GM21723 (cell line): ENCODE measurements around the gene INPP5D.

ENCODE experiments used
- ATAC-seq: cut with Tn5 transposase; IDR thresholded peaks from one replicate; pipeline ENCODE4 v1.9.1; 2021; ENCODE audit warnings: mild to moderate bottlenecking, moderate library complexity; ENCODE audit not compliant: unreplicated experiment

The INPP5D gene

GRCh38 chr2:233201258-233202013 is 141.3 kb downstream of the INPP5D start:
- ATAC-seq, result no peak

- no peak for ATAC-seq
These were observed 142.4 kb downstream of the INPP5D start for GRCh38 chr2:233202531-233202944.

- ATAC-seq, result no peak
These were observed 142.9 kb downstream of the INPP5D start for GRCh38 chr2:233203060-233203459.

GRCh38 chr2:233204286-233204936 is 144.3 kb downstream of the INPP5D start:
- no peak for ATAC-seq

GRCh38 chr2:233208382-233209116 is 148.4 kb downstream of the INPP5D start:
- no peak for ATAC-seq

GRCh38 chr2:233209117-233209532 is 149.0 kb downstream of the INPP5D start:
- ATAC-seq, result no peak

- no peak for ATAC-seq
These were observed 149.5 kb downstream of the INPP5D start for GRCh38 chr2:233209533-233210171.

GRCh38 chr2:233210281-233210680 is 150.1 kb downstream of the INPP5D start:
- ATAC-seq, result no peak

GRCh38 chr2:233210843-233211547 is 150.9 kb downstream of the INPP5D start:
- no peak for ATAC-seq

GRCh38 chr2:233211548-233211895 is 151.4 kb downstream of the INPP5D start:
- no peak for ATAC-seq

- no peak for ATAC-seq
These were observed 152.9 kb downstream of the INPP5D start for GRCh38 chr2:233213011-233213410.

GRCh38 chr2:233213975-233214374 is 153.8 kb downstream of the INPP5D start:
- ATAC-seq, result no peak

GRCh38 chr2:233217892-233218377 is 157.8 kb downstream of the INPP5D start:
- no peak for ATAC-seq

- ATAC-seq, result no peak
These were observed 158.7 kb downstream of the INPP5D start for GRCh38 chr2:233218836-233219235.

- ATAC-seq, result no peak
These were observed 159.7 kb downstream of the INPP5D start for GRCh38 chr2:233219848-233220247.

GRCh38 chr2:233221378-233222063 is 161.4 kb downstream of the INPP5D start:
- ATAC-seq, result no peak

GRCh38 chr2:233223059-233223894 is 163.1 kb downstream of the INPP5D start:
- ATAC-seq, result peak; percentile 82

- ATAC-seq, result no peak
These were observed 165.3 kb downstream of the INPP5D start for GRCh38 chr2:233225230-233226068.
